HG02840 (cell line): Measurements from ENCODE around the gene DNAAF1.

Experiments used
- ATAC-seq: cut with Tn5 transposase; IDR thresholded peaks from one replicate; pipeline ENCODE4 v1.9.1; 2021; ENCODE audit warnings: mild to moderate bottlenecking, moderate library complexity, moderate number of reproducible peaks; ENCODE audit not compliant: unreplicated experiment, low FRiP score

The DNAAF1 gene

GRCh38 chr16:84121007-84121406, 24.1 kb upstream of the DNAAF1 start:
- no peak for ATAC-seq

- no peak for ATAC-seq
Measured at GRCh38 chr16:84124257-84125073, 20.6 kb upstream of the DNAAF1 start.

GRCh38 chr16:84131117-84131516, 14.0 kb upstream of the DNAAF1 start:
- no peak for ATAC-seq

- no peak for ATAC-seq
Measured at GRCh38 chr16:84132527-84133285, 12.4 kb upstream of the DNAAF1 start.

GRCh38 chr16:84136331-84137125, 8.6 kb upstream of the DNAAF1 start:
- ATAC-seq, result no peak

GRCh38 chr16:84137287-84137686, 7.8 kb upstream of the DNAAF1 start:
- ATAC-seq, result no peak

GRCh38 chr16:84137769-84138357, 7.2 kb upstream of the DNAAF1 start:
- no peak for ATAC-seq

- no peak for ATAC-seq
Measured at GRCh38 chr16:84138500-84138823, 6.6 kb upstream of the DNAAF1 start.

- ATAC-seq, result no peak
Measured at GRCh38 chr16:84138824-84139627, 6.1 kb upstream of the DNAAF1 start.

- ATAC-seq, result no peak
Measured at GRCh38 chr16:84139628-84140258, 5.4 kb upstream of the DNAAF1 start.

- no peak for ATAC-seq
Measured at GRCh38 chr16:84141143-84141670, 3.9 kb upstream of the DNAAF1 start.

- no peak for ATAC-seq
Measured at GRCh38 chr16:84143081-84143480, 2.0 kb upstream of the DNAAF1 start.

GRCh38 chr16:84143784-84144199, 1.3 kb upstream of the DNAAF1 start:
- no peak for ATAC-seq

GRCh38 chr16:84144209-84144858, 774 bp upstream of the DNAAF1 start:
- no peak for ATAC-seq

- no peak for ATAC-seq
Measured at GRCh38 chr16:84150926-84151325, 5.8 kb downstream of the DNAAF1 start.

- ATAC-seq, result no peak
Measured at GRCh38 chr16:84153660-84154214, 8.6 kb downstream of the DNAAF1 start.

- no peak for ATAC-seq
Measured at GRCh38 chr16:84155226-84155625, 10.1 kb downstream of the DNAAF1 start.

GRCh38 chr16:84155771-84156170, 10.7 kb downstream of the DNAAF1 start:
- no peak for ATAC-seq
